SKM-1 treated with dmso at 0.1 percent for 144 hours (cell line): ENCODE data around the gene CAMK2B.

Experiments
- DNase-seq: peaks from one replicate; lab custom pipeline; 2025; ENCODE audit not compliant: unreplicated experiment; lab: John Stamatoyannopoulos, UW

CAMK2B gene

GRCh38 chr7:44325201-44325671 lies at the start of gene CAMK2B:
Gene CAMK2B (minus strand): TSS chr7:44325594. CDS start chr7:44325421, 173 bp downstream.
- DNase-seq = no peak

- DNase-seq = no peak
These were observed 48.8 kb upstream of the CAMK2B start for GRCh38 chr7:44374007-44374763.

- DNase-seq = no peak
These were observed 48.0 kb upstream of the CAMK2B start for GRCh38 chr7:44373418-44373740.

- no peak for DNase-seq
These were observed 47.4 kb upstream of the CAMK2B start for GRCh38 chr7:44372560-44373417.

- DNase-seq = no peak
These were observed 43.5 kb upstream of the CAMK2B start for GRCh38 chr7:44368885-44369284.

GRCh38 chr7:44368455-44368854 lies 43.1 kb upstream of the CAMK2B start:
- DNase-seq = no peak

GRCh38 chr7:44367475-44368043 lies 42.2 kb upstream of the CAMK2B start:
- no peak for DNase-seq

- DNase-seq = no peak
These were observed 41.6 kb upstream of the CAMK2B start for GRCh38 chr7:44366986-44367385.

GRCh38 chr7:44353668-44354067 lies 28.3 kb upstream of the CAMK2B start:
- no peak for DNase-seq

- DNase-seq = no peak
These were observed 23.7 kb upstream of the CAMK2B start for GRCh38 chr7:44348851-44349781.

- DNase-seq = no peak
These were observed 22.9 kb upstream of the CAMK2B start for GRCh38 chr7:44348300-44348699.

- no peak for DNase-seq
These were observed 22.2 kb upstream of the CAMK2B start for GRCh38 chr7:44347546-44348114.

GRCh38 chr7:44346063-44346462 lies 20.7 kb upstream of the CAMK2B start:
- DNase-seq = no peak

- no peak for DNase-seq
These were observed 16.0 kb upstream of the CAMK2B start for GRCh38 chr7:44341401-44341800.

- DNase-seq = no peak
These were observed 13.2 kb upstream of the CAMK2B start for GRCh38 chr7:44338600-44338999.

- DNase-seq = no peak
These were observed 11.1 kb upstream of the CAMK2B start for GRCh38 chr7:44336491-44336890.

- DNase-seq = no peak
These were observed 9.8 kb upstream of the CAMK2B start for GRCh38 chr7:44335184-44335583.

GRCh38 chr7:44334734-44335097 lies 9.3 kb upstream of the CAMK2B start:
- DNase-seq = no peak

GRCh38 chr7:44333911-44334733 lies 8.7 kb upstream of the CAMK2B start:
- no peak for DNase-seq

GRCh38 chr7:44331682-44332081 lies 6.3 kb upstream of the CAMK2B start:
- DNase-seq = no peak
